ENCODE data around the gene CMTM7.

DNA sequence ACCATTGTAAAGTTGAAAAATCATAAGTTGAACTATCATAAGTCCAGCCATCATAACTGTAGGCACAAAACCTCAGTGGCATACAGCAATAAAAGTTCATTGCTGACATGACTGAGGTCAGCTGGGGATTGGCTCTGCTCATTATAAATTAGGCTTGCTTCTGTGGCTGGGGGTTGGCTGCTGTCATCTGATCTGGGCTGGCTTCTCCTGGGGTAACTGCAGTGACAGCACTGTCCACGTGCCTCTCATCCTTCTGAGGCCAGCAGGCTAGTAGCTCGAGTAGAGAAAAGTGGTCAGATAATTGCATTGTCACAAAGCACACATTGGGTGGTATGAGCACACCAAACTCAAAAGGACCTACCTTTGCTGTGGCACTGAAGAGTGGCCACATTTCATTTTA is 31.3 kb downstream of the CMTM7 start:
- TF ChIP-seq POLR2A (IDR thresholded peaks at IDR 0.05), result no peak
- TF ChIP-seq, protein P1, sequence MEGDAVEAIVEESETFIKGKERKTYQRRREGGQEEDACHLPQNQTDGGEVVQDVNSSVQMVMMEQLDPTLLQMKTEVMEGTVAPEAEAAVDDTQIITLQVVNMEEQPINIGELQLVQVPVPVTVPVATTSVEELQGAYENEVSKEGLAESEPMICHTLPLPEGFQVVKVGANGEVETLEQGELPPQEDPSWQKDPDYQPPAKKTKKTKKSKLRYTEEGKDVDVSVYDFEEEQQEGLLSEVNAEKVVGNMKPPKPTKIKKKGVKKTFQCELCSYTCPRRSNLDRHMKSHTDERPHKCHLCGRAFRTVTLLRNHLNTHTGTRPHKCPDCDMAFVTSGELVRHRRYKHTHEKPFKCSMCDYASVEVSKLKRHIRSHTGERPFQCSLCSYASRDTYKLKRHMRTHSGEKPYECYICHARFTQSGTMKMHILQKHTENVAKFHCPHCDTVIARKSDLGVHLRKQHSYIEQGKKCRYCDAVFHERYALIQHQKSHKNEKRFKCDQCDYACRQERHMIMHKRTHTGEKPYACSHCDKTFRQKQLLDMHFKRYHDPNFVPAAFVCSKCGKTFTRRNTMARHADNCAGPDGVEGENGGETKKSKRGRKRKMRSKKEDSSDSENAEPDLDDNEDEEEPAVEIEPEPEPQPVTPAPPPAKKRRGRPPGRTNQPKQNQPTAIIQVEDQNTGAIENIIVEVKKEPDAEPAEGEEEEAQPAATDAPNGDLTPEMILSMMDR (IDR thresholded peaks at IDR 0.05), result no peak
